ENCODE data around the gene KTN1.

KTN1 gene

GRCh38 chr14:55533960-55534359 is 46.0 kb upstream of the KTN1 start:
- TF ChIP-seq EZH2 (IDR thresholded peaks at IDR 0.05; ENCODE audit: borderline replicate concordance, low read length) (no peak), CTCF (IDR thresholded peaks at IDR 0.05; ENCODE audit: low read length) (no peak)
- no peaks in the 10 kb centered on the region for H3K27me3 ChIP-seq (ENCODE audit: insufficient read depth, low read length)
- no peaks in the 10 kb centered on the region for H4K20me1 ChIP-seq (ENCODE audit: insufficient read depth, low read length)
- H3K4me1 ChIP-seq (ENCODE audit: insufficient read depth, low read length, severe bottlenecking): no peaks in the 10 kb centered on the region
- H3K27ac ChIP-seq (ENCODE audit: low read depth, low read length, poor library complexity, severe bottlenecking): no peak overlapping the region
- no peaks in the 10 kb centered on the region for H3K9me3 ChIP-seq (ENCODE audit: low read length)
- no peak overlapping the region for H3K4me3 ChIP-seq (ENCODE audit: low read depth, low read length, poor library complexity, severe bottlenecking)
- no peaks in the 10 kb centered on the region for H3K79me2 ChIP-seq (ENCODE audit: insufficient read depth, low read length)
- H3K9me2 ChIP-seq (ENCODE audit: low read depth, low read length): no peaks in the 10 kb centered on the region
- no peak overlapping the region for H3K4me2 ChIP-seq (ENCODE audit: low read length)
- H3K36me3 ChIP-seq (ENCODE audit: insufficient read depth, low read length): no peaks in the 10 kb centered on the region
- H3F3A ChIP-seq (ENCODE audit: insufficient read depth, low read length): no peaks in the 10 kb centered on the region
- H3K9ac ChIP-seq (ENCODE audit: low read length): no peak overlapping the region
- no peak overlapping the region for H2AFZ ChIP-seq (ENCODE audit: low read length)

- H3F3A ChIP-seq (ENCODE audit: insufficient read depth, low read length): no peaks in the 10 kb centered on the region
- H3K4me2 ChIP-seq (ENCODE audit: low read length): no peak overlapping the region
- no peak overlapping the region for H3K4me3 ChIP-seq (ENCODE audit: low read depth, low read length, poor library complexity, severe bottlenecking)
- no peaks in the 10 kb centered on the region for H3K27me3 ChIP-seq (ENCODE audit: insufficient read depth, low read length)
- no peaks in the 10 kb centered on the region for H3K36me3 ChIP-seq (ENCODE audit: insufficient read depth, low read length)
- no peak overlapping the region for H2AFZ ChIP-seq (ENCODE audit: low read length)
- H3K79me2 ChIP-seq (ENCODE audit: insufficient read depth, low read length): no peaks in the 10 kb centered on the region
- H4K20me1 ChIP-seq (ENCODE audit: insufficient read depth, low read length): no peaks in the 10 kb centered on the region
- H3K9me3 ChIP-seq (ENCODE audit: low read length): no peaks in the 10 kb centered on the region
- no peaks in the 10 kb centered on the region for H3K9me2 ChIP-seq (ENCODE audit: low read depth, low read length)
- H3K27ac ChIP-seq (ENCODE audit: low read depth, low read length, poor library complexity, severe bottlenecking): no peak overlapping the region
- TF ChIP-seq CTCF (IDR thresholded peaks at IDR 0.05; ENCODE audit: low read length) (no peak), EZH2 (IDR thresholded peaks at IDR 0.05; ENCODE audit: borderline replicate concordance, low read length) (no peak)
- H3K4me1 ChIP-seq (ENCODE audit: insufficient read depth, low read length, severe bottlenecking): no peaks in the 10 kb centered on the region
- no peak overlapping the region for H3K9ac ChIP-seq (ENCODE audit: low read length)
Measured at GRCh38 chr14:55535516-55536203, 44.3 kb upstream of the KTN1 start.

- Histone ChIP-seq H3K9me3 (ENCODE audit: low read length) (no peaks in the 10 kb centered on the region), H3K4me1 (ENCODE audit: insufficient read depth, low read length, severe bottlenecking) (no peaks in the 10 kb centered on the region), H3F3A (ENCODE audit: insufficient read depth, low read length) (no peaks in the 10 kb centered on the region), H3K27me3 (ENCODE audit: insufficient read depth, low read length) (no peaks in the 10 kb centered on the region), H3K9me2 (ENCODE audit: low read depth, low read length) (no peaks in the 10 kb centered on the region), H3K27ac (ENCODE audit: low read depth, low read length, poor library complexity, severe bottlenecking) (no peak overlapping the region), H3K36me3 (ENCODE audit: insufficient read depth, low read length) (no peaks in the 10 kb centered on the region), H2AFZ (ENCODE audit: low read length) (no peak overlapping the region), H3K9ac (ENCODE audit: low read length) (no peak overlapping the region), H4K20me1 (ENCODE audit: insufficient read depth, low read length) (no peaks in the 10 kb centered on the region), H3K79me2 (ENCODE audit: insufficient read depth, low read length) (no peaks in the 10 kb centered on the region), H3K4me2 (ENCODE audit: low read length) (no peak overlapping the region), H3K4me3 (ENCODE audit: low read depth, low read length, poor library complexity, severe bottlenecking) (no peak overlapping the region)
- no peak for TF ChIP-seq EZH2 (IDR thresholded peaks at IDR 0.05; ENCODE audit: borderline replicate concordance, low read length)
- no peak for TF ChIP-seq CTCF (IDR thresholded peaks at IDR 0.05; ENCODE audit: low read length)
Measured at GRCh38 chr14:55536204-55536708, 43.8 kb upstream of the KTN1 start.

Measured in OCI-LY1 (cell line).